ENCODE data around the gene UTP4. TPM values are rescaled to one million over a fixed set of nuclear protein-coding genes. Genes with fewer than 3 reads are reported as not detected.

The UTP4 gene
- total RNA-seq, 1 donor from 2014 or later, result 13.3 TPM

- Histone ChIP-seq H4K20me1 (ENCODE audit: low read depth) (peaks cover 54% of the 10 kb centered on the region), H3K9ac (no peak overlapping the region), H3K27me3 (no peaks in the 10 kb centered on the region), H3K4me2 (no peak overlapping the region), H3F3A (ENCODE audit: low read depth) (peaks cover 13% of the 10 kb centered on the region), H3K4me3 (no peak overlapping the region), H2AFZ (replicated peaks) (no peak overlapping the region), H3K27ac (no peak overlapping the region), H3K36me3 (no peaks in the 10 kb centered on the region), H3K4me1 (peaks cover 9% of the 10 kb centered on the region), H3K9me3 (ENCODE audit: low read depth) (no peaks in the 10 kb centered on the region), H3K79me2 (ENCODE audit: low read depth) (peaks cover 4% of the 10 kb centered on the region)
- H3K9me3 Mint-ChIP-seq, result no peaks in the 10 kb centered on the region
- peaks cover 24% of the 10 kb centered on the region for H3K36me3 Mint-ChIP-seq
- H3K4me3 Mint-ChIP-seq, result no peak overlapping the region
- no peak for DNase-seq (ENCODE audit: low spot score)
- peaks cover 15% of the 10 kb centered on the region for H3K4me1 Mint-ChIP-seq
- no peak for TF ChIP-seq EZH2phosphoT487 (IDR thresholded peaks at IDR 0.05)
- no peak for TF ChIP-seq CTCF (IDR thresholded peaks at IDR 0.05)
- no peak for TF ChIP-seq EZH2 (IDR thresholded peaks at IDR 0.05)
- peaks cover 3% of the 10 kb centered on the region for H3K27me3 Mint-ChIP-seq (ENCODE audit: insufficient read depth, low read depth)
- no peak overlapping the region for H3K27ac Mint-ChIP-seq
Observed at GRCh38 chr16:69113216-69113615, 19.2 kb upstream of the UTP4 start.

GRCh38 chr16:69114346-69114975 lies 18.0 kb upstream of the UTP4 start:
- Histone ChIP-seq H3K4me1 (no peaks in the 10 kb centered on the region), H3K27ac (no peak overlapping the region), H3K27me3 (no peaks in the 10 kb centered on the region), H4K20me1 (ENCODE audit: low read depth) (peaks cover 48% of the 10 kb centered on the region), H3K9me3 (ENCODE audit: low read depth) (no peaks in the 10 kb centered on the region), H3K4me3 (no peak overlapping the region), H3F3A (ENCODE audit: low read depth) (peaks cover 4% of the 10 kb centered on the region), H2AFZ (replicated peaks) (no peak overlapping the region), H3K79me2 (ENCODE audit: low read depth) (peaks cover 4% of the 10 kb centered on the region), H3K36me3 (no peaks in the 10 kb centered on the region), H3K9ac (no peak overlapping the region), H3K4me2 (no peak overlapping the region)
- Mint-ChIP-seq H3K27ac (peak overlapping the region; percentile 38), H3K36me3 (peaks cover 29% of the 10 kb centered on the region), H3K27me3 (ENCODE audit: insufficient read depth, low read depth) (peaks cover 3% of the 10 kb centered on the region), H3K4me1 (peaks cover 6% of the 10 kb centered on the region), H3K9me3 (no peaks in the 10 kb centered on the region), H3K4me3 (no peak overlapping the region)
- DNase-seq (ENCODE audit: low spot score), result no peak
- TF ChIP-seq CTCF (IDR thresholded peaks at IDR 0.05), result no peak
- TF ChIP-seq EZH2phosphoT487 (IDR thresholded peaks at IDR 0.05), result no peak
- TF ChIP-seq EZH2 (IDR thresholded peaks at IDR 0.05), result no peak

GRCh38 chr16:69114976-69115355 lies 17.5 kb upstream of the UTP4 start:
- no peak overlapping the region for H3K27ac Mint-ChIP-seq
- H3K36me3 ChIP-seq, result no peaks in the 10 kb centered on the region

More at GRCh38 chr16:69114976-69115355, 17.5 kb upstream of the UTP4 start:
- Mint-ChIP-seq H3K9me3 (no peaks in the 10 kb centered on the region), H3K27me3 (ENCODE audit: insufficient read depth, low read depth) (peaks cover 3% of the 10 kb centered on the region), H3K36me3 (peaks cover 30% of the 10 kb centered on the region), H3K4me1 (peaks cover 3% of the 10 kb centered on the region), H3K4me3 (no peak overlapping the region)
- no peak overlapping the region for H2AFZ ChIP-seq (replicated peaks)
- peaks cover 48% of the 10 kb centered on the region for H4K20me1 ChIP-seq (ENCODE audit: low read depth)
- no peak overlapping the region for H3K27ac ChIP-seq
- no peaks in the 10 kb centered on the region for H3K9me3 ChIP-seq (ENCODE audit: low read depth)
- H3K4me2 ChIP-seq, result no peak overlapping the region
- peaks cover 4% of the 10 kb centered on the region for H3K79me2 ChIP-seq (ENCODE audit: low read depth)
- H3K4me1 ChIP-seq, result no peaks in the 10 kb centered on the region
- H3K9ac ChIP-seq, result no peak overlapping the region
- TF ChIP-seq EZH2 (IDR thresholded peaks at IDR 0.05) (no peak), EZH2phosphoT487 (IDR thresholded peaks at IDR 0.05) (no peak), CTCF (IDR thresholded peaks at IDR 0.05) (no peak)
- no peaks in the 10 kb centered on the region for H3K27me3 ChIP-seq
- DNase-seq (ENCODE audit: low spot score), result no peak
- H3K4me3 ChIP-seq, result no peak overlapping the region
- H3F3A ChIP-seq (ENCODE audit: low read depth), result peaks cover 4% of the 10 kb centered on the region
